Head of caudate nucleus (tissue), 42 donors: ENCODE measurements around the gene MAP1LC3B.
A peak's percentile ranks its signal among the peaks of the same experiment; 100 is the strongest.

ENCODE experiments used
- DNase-seq, 42 donors: peaks; one replicate each; pipeline versions ENCODE4 v3.0.0 to v3.0.0-alpha.2; 2020 to 2021; ENCODE audit warnings: mixed read lengths in 7 of 42
- intact Hi-C: fragments of 100-400 bp; cut with DNase I; formaldehyde crosslinking; loops from one replicate; pipeline ENCODE4 v1.15.0; 2022

MAP1LC3B gene

DNA sequence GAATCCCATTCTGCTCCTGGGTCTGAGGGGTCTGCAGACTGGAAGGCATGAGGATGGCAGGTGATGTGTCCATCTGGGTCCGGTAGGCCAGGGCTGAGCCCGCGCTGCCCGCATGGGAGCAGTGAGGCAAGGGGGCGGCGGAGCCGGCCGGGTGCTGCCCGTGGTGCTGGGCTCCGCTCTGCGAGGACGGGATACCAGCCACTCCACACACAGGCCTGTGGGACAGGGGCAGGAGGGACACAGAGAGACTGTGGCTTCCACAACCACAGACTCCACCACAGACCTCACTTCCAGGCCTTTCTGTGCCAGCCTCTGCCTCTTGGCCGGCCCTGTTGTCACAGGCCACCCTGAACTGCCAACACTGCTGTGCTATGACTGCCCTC is 25.4 kb downstream of the MAP1LC3B start:
- intact Hi-C loops, result no loop called here
- DNase-seq, result peak in 6 of 42 donors; percentile 2 to 21 (median 7)

DNA sequence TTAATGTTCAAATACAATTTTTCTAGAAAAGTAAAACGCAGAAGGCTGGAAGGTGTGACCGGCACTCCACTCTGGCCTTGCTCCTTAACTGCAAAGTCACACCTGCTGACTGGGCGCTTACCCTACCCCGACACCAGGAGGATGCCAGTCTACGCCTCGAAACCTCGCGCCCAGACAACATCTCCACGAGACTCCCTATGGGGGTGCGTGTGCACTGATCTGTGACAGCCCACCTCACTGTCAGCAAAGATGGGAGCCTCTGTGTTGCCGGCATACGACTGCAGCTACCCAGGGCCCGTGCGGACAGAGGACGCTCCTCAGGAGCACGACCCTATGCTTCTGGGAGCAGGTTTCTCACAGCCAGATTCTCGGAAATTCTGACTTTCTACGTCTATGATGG is 26.1 kb downstream of the MAP1LC3B start:
- peak in 5 of 42 donors; percentile 2 to 30 (median 11) for DNase-seq
- intact Hi-C loops, result no loop called here

DNA sequence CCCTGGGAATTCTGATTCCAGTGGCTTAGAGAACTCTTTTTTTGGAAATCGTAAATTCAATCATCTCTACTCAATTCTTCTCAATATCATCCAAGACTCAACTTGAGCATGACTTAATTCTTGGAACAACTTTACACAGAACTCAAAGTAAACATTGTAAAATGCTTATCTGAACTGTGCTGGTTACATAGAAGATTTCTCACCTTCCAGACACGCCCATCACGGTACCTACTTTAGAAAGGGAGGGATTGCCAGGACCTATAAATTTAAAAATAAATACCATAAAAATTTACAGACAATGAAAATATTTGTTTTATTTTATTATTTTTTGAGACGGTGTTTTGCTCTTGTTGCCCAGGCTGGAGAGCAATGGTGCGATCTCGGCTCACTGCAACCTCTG is 26.5 kb downstream of the MAP1LC3B start:
- intact Hi-C loops, result no loop called here
- peak in 1 of 42 donors; percentile 2 for DNase-seq

DNA sequence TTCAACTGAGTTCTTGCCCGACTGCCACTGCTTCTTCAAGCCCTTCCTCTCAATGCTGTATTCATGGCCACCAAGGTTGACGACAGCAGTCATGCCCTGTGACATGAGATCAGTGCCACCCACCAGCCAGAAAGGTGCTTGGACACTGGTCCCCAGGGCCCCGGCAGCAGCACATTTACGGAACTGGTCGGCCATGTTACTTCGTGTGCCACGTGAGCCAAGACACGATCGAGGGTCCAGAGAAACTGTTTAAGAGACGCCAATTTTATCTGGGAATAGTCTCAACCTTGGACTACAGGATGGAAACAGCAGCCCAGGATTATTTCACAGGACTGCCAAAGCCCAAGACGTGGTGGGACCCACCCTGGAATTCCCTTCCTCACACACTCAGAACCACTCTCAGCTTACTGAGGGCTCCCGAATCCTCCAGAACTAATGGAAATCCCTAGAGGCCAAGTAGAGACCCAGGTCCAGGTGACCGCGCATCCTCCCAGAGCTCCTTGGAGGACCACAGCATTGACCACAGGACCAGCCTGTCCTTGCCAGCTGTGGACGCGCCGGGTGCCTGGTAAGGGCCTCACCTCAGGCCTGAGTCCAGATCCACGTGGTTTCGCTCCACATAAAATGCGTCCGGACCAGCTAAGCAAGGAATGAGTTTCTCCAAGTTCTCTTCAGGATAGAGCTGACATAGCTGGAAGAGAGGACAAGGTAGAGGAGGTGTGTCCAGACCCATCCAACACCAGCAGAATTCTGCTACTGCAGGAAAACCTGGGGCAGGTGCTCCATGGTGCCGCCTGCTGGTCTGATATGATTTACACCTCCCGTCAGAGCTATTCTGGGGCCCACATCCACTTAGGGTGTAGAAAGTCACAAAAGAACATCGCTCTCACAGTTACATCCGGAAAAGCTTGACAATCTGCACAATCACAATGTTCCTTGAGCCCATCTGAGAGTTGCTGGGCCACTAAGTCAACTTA is 28.2 kb downstream of the MAP1LC3B start:
- intact Hi-C loops, result no loop called here

DNA sequence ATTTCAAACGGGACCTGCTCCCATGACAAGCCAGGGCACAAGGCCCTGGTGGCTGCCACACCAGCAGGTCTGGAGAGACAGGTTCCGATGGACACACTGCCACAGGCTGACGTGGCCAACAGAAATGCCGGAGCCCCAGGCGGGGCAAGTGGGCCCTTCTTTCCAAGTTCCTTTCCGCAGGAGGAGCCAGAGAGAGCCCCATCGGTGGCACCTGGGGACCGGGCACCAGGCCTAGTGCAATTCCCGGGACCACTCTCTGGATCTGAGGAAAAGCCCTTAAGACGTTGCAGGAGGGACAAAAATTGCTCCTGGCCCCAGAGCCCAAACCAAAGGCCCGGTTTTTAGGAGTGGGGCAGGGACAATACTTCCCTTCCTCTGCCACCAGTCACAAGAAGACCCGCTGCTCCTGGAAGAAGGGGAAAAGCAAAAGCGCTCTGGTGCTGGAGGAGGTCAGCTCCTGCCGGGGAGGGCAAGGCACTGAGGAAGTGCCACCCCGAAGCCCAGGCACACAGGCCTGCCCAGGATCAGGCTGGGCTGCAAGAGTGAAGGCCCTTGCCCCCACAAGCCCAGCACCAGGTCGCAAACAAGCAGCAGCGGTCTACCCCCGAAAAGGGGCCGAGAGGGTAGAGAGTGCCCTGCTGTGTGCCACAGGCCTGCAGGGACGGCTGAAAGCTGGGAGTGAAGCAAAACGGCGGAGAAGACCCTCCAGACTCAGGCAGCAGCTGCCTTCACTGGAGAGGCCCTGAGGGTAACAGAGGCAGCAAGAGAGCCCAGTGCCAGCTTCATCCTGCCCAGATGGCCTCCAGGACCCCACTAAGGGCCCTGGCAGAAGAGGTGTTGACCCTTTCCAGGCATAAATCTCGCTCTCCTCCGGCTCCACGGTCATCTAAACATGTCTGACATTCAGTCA is 29.1 kb downstream of the MAP1LC3B start:
- peak in 3 of 42 donors; percentile 5 to 15 (median 6) for DNase-seq
- intact Hi-C loops, result no loop called here

More for the DNA sequence above, 28.2 kb downstream of the MAP1LC3B start:
- DNase-seq, result peak in 2 of 42 donors; percentile 5 to 6

DNA sequence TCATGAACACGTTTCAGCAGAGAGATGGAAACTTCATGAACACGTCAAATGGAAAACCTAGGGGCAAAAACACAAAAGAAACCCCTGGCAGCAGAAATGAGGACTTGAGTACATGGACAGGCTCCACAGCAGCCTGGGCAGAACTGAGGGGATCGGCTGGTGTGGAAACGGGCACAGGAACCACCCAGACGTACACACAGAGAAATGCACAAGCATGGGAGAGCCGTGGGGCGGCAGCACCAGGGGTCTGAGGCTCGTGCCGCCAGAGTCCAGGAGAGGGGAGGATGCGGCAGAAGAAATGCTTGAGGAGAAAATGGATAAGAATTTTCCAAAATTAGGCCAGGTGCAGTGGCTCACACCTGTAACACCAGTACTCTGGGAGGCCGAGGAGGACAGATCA is 30.0 kb downstream of the MAP1LC3B start:
- intact Hi-C loops, result no loop called here
- DNase-seq, result peak in 3 of 42 donors; percentile 3 to 8 (median 5)

DNA sequence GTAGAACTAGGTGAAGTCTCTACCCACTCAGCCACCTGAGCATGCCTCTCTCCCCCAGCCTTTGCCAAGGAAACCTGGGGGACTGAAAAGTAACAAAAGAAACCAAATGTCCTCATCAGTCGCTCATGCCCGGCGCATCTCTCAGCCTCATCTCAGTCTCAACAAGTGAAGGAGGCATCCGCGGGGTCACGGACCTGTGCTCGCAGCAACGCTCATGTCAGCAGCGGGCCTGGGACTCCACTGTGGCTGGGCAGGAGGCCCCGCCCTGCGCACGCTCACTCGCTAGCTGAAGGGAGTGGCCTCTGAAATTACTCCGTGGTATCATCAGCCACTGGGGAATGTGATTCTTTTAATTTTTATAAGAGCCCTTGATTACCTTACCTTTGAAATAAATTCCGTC is 31.3 kb downstream of the MAP1LC3B start:
- DNase-seq, result peak in 3 of 42 donors; percentile 3 to 12 (median 10)
- intact Hi-C loops, result no loop called here

DNA sequence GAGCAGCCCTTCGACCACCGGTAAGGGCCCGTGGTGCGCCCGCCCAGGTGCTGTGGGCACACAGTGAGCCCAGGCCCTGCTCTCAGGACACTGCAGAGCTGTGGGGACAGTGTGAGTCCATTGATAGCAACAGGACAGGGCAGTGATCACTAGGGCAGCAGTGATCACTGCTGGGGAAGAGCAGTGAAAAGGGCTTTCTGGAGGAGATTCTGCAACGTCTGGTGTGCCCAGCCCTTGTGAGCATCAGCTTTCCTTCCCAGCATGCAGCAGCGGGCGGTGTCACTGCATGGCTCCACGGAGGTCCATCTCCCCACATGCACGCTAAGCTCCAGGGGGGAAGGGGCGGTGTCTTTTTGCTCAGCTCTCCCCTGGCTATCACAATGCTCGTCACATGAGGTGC is 32.1 kb downstream of the MAP1LC3B start:
- peak in 1 of 42 donors; percentile 8 for DNase-seq
- intact Hi-C loops, result no loop called here

DNA sequence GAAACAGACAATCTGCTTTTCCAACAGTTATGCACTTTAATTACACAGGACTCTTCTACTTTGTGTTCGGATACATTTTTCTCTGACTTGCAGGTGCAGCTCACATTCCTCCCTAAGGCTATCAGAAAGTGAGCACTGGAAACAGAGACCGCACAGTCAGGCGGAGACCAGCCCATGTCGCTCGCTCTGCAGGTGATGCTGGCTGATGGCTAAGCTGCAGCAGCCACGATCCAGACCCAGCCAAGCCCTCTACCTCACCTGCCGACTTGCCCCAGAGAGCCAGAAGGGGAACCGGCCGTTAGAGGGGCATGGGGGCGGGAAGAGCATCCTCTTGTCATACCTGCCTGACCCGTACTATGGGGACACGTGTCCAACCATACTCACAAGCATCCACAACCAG is 33.8 kb downstream of the MAP1LC3B start:
- intact Hi-C loops, result no loop called here

DNA sequence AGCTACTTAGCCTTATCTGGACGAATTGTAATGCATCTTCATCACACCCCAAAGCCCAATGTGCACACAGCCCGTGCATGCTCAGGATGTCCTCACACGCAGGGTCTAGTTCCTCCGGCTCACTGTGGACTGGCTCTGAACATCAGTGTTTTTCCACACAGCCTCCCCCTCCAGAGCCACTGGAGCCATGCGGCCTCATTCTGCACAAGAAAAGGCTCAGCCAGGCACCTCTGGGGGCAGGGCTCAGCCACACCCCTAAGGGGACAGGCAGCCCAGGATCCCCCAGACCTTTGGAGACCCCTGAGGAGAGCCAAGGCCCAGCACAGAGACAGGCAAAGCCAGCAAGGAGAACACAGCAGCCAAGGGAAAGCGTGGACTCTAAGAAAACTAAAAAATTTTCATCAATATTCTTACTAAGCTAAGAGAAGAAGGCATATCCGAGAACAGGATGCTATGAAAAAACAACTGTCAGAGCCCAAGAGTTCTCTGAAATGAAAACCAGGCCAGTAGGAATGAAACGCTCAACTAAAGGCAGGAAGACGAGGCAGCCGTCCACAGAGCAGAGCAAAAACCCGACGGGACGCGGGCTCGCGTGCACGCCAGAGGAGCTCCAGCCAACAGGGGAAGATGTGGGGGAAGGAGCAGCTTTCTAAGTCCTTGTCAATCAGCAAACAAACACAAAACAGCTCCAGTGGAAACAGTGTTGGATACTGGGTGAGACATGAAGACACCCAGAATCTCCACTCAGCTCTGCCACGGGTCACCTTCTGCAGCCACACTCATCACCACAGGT is 34.5 kb downstream of the MAP1LC3B start:
- intact Hi-C loops, result no loop called here
- peak in 3 of 42 donors; percentile 6 to 10 (median 9) for DNase-seq

More for the DNA sequence above, 33.8 kb downstream of the MAP1LC3B start:
- peak in 2 of 42 donors; percentile 5 to 8 for DNase-seq

DNA sequence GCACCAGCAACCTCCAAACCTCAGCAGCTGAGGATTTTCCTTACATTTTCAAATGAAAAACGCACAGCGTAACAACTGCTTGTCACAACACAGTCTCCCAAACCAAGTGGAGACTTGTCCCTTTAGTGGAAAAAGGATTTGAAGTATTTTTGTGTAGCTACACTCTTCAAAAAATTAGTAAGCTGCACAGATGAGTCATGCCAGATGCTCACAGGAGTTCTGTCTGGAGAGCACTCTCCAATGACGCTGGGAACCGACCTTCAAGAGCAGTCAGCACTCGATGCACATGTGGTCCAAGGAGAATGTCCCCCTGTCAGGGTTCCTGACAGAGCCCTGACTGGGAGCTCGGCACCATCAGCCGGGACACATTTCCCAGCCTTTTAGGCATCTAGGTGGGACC is 39.8 kb downstream of the MAP1LC3B start:
- DNase-seq, result peak in 2 of 42 donors; percentile 33 to 61
- intact Hi-C loops, result no loop called here

DNA sequence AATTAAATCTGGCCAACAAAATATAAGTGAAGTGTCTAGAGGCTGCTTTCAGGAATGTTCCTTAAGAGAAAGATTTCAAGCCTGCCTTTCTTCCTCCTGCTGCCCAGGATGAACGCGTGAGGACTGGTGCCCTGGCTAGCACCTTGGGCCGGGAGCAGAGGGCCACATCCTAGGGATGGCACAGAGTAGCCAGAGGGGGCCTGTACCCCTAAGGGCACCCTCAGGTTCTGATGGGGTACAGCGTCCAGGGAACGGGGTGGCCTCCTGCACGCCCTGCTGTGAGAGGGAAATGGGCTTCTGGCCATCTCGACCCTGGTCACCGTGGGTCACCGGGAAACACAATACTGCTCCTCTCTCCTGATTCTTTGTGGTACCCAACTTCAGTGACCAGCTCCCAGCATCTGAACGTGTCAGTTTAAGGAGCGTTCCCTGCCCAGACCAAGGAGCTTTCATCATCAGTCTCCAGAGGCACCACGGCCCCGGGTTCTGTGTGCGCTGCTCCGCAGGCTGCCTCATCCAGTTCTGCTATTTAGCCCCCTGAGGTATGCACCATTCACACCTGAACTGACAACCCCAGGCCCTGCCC is 40.3 kb downstream of the MAP1LC3B start:
- intact Hi-C loops, result no loop called here
- DNase-seq, result no peak

DNA sequence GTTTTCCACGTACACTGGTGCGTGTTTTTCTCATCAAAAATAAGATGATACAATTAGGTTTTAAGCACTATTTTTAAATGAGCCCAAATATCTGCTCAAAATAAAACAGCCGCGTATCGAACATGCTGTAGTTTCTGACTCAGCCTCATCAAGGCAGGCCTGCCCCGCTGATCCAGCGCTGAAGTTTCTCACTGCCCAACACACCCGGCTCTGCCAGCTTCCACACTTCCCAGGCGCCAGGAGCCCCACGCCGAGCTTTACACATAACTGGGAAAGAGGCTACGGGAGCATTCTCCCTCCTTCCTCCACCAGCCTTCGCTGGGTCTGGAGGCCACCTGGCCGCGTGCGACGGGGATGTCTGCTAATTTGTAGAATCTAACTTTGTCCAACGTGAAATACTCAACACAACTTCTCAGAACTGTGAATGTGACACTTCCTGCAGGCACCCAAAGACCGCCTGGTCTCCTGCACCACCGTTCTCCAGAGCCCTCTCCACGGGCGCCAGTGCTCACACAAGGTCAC is 42.1 kb downstream of the MAP1LC3B start:
- no peak for DNase-seq
- intact Hi-C loops, result no loop called here

DNA sequence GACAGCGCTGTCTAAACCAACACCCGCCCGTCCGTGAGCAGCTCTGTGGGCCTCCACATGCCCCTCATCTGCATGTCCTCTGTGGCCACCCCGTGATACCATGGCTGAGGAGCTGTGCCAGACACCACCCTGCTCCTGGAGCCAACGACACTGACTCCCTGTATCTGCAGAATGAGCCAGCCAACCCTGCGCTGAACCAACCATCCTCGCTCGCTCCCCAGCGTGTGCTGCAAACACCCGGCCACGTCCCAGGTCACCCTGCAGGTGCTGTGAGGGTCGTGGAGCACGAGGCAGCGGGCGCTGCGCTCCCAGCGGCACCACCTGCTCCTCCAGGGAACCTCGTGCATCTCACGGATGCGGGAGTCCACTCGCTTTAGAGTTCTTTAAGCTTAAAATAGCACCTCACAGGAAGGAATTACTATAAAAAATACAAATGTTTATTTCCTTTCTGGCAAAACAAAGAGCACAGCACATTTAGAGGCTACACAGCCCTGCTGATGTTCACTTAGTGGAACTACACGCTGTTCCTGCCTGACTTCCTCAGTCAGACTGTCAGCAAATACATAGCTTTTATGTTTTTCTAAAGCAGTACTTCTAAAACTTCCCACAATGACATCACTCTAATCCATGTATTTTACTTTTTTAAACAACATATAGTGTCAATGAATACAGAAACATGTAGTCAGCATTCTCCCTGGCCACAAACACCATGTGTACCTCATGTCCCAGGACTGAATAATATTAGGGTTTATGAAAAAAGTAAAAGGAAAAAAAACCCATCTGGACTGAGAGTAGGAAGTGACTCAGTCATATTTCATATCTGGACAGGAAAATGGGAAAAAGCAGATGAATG is 43.5 kb downstream of the MAP1LC3B start:
- DNase-seq, result no peak
- intact Hi-C loops, result no loop called here

DNA sequence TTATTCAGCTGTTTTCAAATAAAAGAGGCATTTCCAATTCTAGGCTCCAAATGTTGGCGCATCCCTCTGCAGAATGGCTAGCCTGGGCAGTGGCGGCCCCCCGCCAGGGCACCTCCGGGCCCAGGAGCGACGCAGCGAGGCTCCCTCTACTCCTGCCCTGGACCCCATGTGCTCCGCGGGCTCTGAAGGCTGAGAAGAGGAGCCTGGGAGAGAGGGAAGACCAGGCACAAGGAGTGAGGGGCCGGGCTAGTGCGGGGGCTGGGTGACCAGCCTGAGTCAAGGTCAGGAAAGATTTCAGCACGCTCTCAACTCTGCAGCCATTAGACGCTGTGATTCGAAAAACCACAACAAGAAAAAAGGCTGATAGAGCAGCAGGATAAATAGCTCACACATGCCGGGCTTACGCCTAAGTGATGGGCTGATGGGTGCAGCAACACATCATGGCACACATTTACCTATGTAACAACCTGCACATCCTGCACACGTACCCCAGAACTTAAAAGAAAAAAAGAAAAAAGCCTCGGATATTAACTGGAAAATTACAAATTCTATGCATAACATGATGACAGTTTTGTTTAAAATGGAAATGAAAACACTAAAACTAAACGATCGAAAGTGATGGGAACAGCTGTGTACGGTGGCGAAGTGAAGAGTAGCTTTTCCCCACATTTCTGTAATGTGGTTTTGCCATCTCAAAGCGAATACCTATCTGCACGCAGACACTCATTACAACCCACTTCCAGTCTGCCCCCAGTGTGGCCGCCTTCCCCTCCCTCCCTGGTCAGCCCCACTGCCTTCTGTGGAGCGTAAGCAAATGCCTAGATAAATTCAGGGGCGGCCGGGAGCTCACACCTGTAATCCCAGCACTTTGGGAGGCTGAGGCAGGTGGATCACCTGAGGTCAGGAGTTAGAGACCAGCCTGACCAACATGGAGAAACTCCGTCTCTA is 44.4 kb downstream of the MAP1LC3B start:
- intact Hi-C loops, result no loop called here

DNA sequence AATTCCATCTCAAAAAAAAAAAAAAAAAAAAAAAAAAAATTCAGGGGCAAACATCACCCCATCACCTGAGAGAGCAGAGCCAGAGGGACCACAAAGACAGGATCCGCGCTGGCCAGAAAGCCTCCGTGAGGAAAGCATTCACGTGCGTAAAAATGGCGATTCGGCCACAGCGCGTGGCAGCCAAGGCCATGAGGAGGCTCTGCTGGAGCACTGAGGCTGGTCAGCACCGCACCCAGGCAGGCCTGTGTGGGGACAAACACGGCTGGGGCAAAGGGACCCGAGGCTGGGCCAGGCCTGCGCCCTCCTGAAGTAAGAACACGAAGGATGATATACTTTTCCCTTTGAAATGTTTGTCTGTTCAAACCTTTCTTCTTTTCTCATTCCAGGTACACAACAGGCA is 45.2 kb downstream of the MAP1LC3B start:
- DNase-seq, result no peak
- intact Hi-C loops, result no loop called here

More for the DNA sequence above, 44.4 kb downstream of the MAP1LC3B start:
- no peak for DNase-seq
